K562 (cell line): ENCODE data around the gene CCDC167. TPM values are rescaled to one million over a fixed set of nuclear protein-coding genes. Genes with fewer than 3 reads are reported as not detected.

Experiments
- ATAC-seq: fragments of 200-7000 bp; cut with Tn5 transposase; 3 replicates; pipeline ENCODE4 v1.9.1; 2020; ENCODE audit warnings: moderate library complexity
- BruUV-seq: library from RNA; stranded (reverse); fragments of 400-500 nt; replicated peaks from 2 replicates; lab custom pipeline; 2021; lab: Mats Ljungman, UMichigan
- CTCF ChIA-PET: fragments of 300-600 bp; formaldehyde crosslinking; extraction: SDS; loops from one replicate; lab custom pipeline; 2021; ENCODE audit warnings: low intra/inter-chr PET ratio; lab: Yijun Ruan, JAX
- POLR2A ChIA-PET: fragments of 300-600, 350-650 bp; sonication (Branson Sonifier 250); formaldehyde crosslinking; extraction: SDS; loops from one replicate; lab custom pipeline; 2021; ENCODE audit warnings: antibody characterized with exemption, inconsistent platforms; lab: Yijun Ruan, JAX
- DNase-seq, 4 experiments: peaks; one replicate each; pipeline versions ENCODE4 v3.0.0 to v3.0.0-alpha.2; 2011 to 2018; ENCODE audit warnings: low spot score in 3 of 4, mixed read lengths in 3 of 4; ENCODE audit errors: extremely low read depth in 1 of 4
- FAIRE-seq: peaks from 2 replicates; lab custom pipeline; 2011; peaks lifted over from hg19 to GRCh38; lab: Jason Lieb, UNC
- H2AFZ ChIP-seq: 2 replicates; pipeline ENCODE4 v1.6.0; 2011; ENCODE audit warnings: low read depth, low read length, control low read depth, inconsistent platforms
- H3K27ac ChIP-seq: fragments of 200-600 bp; 3 replicates; pipeline ENCODE4 v1.8.0; 2011; ENCODE audit warnings: low read depth, mild to moderate bottlenecking, control low read depth, inconsistent platforms, low read length, moderate library complexity, mixed read lengths; ENCODE audit errors: extremely low read depth
- H3K27me3 ChIP-seq, 2 experiments: fragments of 300-600 bp in 1 of 2; 2 replicates in 1 of 2; 3 replicates in 1 of 2; pipeline versions ENCODE4 v1.6.0 to v1.8.0; 2011; ENCODE audit warnings: inconsistent platforms in 2 of 2, low read length in 2 of 2, mild to moderate bottlenecking in 1 of 2, mixed read lengths in 1 of 2, moderate library complexity in 1 of 2; ENCODE audit not compliant: control insufficient read depth in 2 of 2, insufficient read depth in 2 of 2
- H3K36me3 ChIP-seq: fragments of 300-600 bp; 3 replicates; pipeline ENCODE4 v1.8.0; 2011; ENCODE audit warnings: mild to moderate bottlenecking, low read length, inconsistent platforms; ENCODE audit not compliant: control insufficient read depth, insufficient read depth
- H3K4me1 ChIP-seq, 2 experiments: fragments of 200-600 bp in 1 of 2; replicated peaks in 1 of 2; 2 replicates in 1 of 2; 3 replicates in 1 of 2; pipeline versions ENCODE4 v1.5.1 to v1.8.0; 2011; ENCODE audit warnings: inconsistent platforms in 2 of 2, low read length in 2 of 2, mild to moderate bottlenecking in 1 of 2, mixed read lengths in 1 of 2, moderate library complexity in 1 of 2; ENCODE audit not compliant: control insufficient read depth in 2 of 2, insufficient read depth in 2 of 2
- H3K4me2 ChIP-seq: 2 replicates; pipeline ENCODE4 v1.6.1; 2011; ENCODE audit warnings: low read length, control low read depth, inconsistent platforms, mixed read lengths; ENCODE audit not compliant: insufficient read depth
- H3K4me3 ChIP-seq: fragments of 200-600 bp; sonication (generic), shearing (Covaris generic); 2 replicates; pipeline ENCODE4 v1.5.1; 2016; ENCODE audit warnings: control low read depth, inconsistent platforms
- H3K79me2 ChIP-seq: fragments of 200-600 bp; 3 replicates; pipeline ENCODE4 v1.8.0; 2011; ENCODE audit warnings: low read length, inconsistent platforms; ENCODE audit not compliant: control insufficient read depth, insufficient read depth
- H3K9ac ChIP-seq, 2 experiments: 2 replicates each; pipeline versions ENCODE4 v1.6.0 to v1.6.1; 2011; ENCODE audit warnings: low read depth in 2 of 2, low read length in 2 of 2, control low read depth in 1 of 2, inconsistent platforms in 1 of 2, mild to moderate bottlenecking in 1 of 2, mixed read lengths in 1 of 2; ENCODE audit not compliant: insufficient read depth in 1 of 2
- H3K9me1 ChIP-seq: one replicate; pipeline ENCODE4 v1.6.0; 2011; ENCODE audit warnings: inconsistent platforms, mild to moderate bottlenecking, low read length, moderate library complexity; ENCODE audit not compliant: control insufficient read depth, insufficient read depth
- H3K9me3 ChIP-seq: replicated peaks from 2 replicates; pipeline ENCODE4 v1.5.1; 2011; ENCODE audit warnings: low read depth, low read length, inconsistent platforms; ENCODE audit not compliant: control insufficient read depth, insufficient read depth
- H4K20me1 ChIP-seq: replicated peaks from 2 replicates; pipeline ENCODE4 v1.6.1; 2011; ENCODE audit warnings: low read length, inconsistent platforms, mixed read lengths; ENCODE audit not compliant: control insufficient read depth, insufficient read depth
- CHD1 ChIP-seq: fragments of 200-600 bp; sonication (generic); IDR thresholded peaks from one replicate; pipeline ENCODE4 v1.6.1; 2012; ENCODE audit warnings: mild to moderate bottlenecking, moderate library complexity, low read length, inconsistent platforms
- SMARCB1 ChIP-seq: IDR thresholded peaks from 2 replicates; pipeline ENCODE4 v1.6.1; 2011; ENCODE audit warnings: improper control_type of control experiment, low read depth; ENCODE audit not compliant: insufficient read length
- SPI1 ChIP-seq: IDR thresholded peaks from 2 replicates; pipeline ENCODE4 v1.6.1; 2011; ENCODE audit warnings: low read depth, low read length, control low read depth, borderline replicate concordance
- WGBS: fragments of 100-300 bp; shearing (Covaris generic); methylation state at CpG from one replicate; pipeline ENCODE4 v1.1.6; 2016; ENCODE audit warnings: low coverage, mixed read lengths; ENCODE audit not compliant: insufficient coverage; ENCODE audit errors: missing lambda C conversion rate; 5-methylcytosine and 5-hydroxymethylcytosine counted together
- in situ Hi-C: fragments of 300-500 bp; cut with MboI; formaldehyde crosslinking; loops from 4 replicates; pipeline ENCODE4 v1.15.0; 2018; ENCODE audit warnings: inconsistent platforms, mixed read lengths
- intact Hi-C: fragments of 100-400 bp; cut with micrococcal nuclease; formaldehyde crosslinking; loops from 2 replicates; pipeline ENCODE4 v1.14.2; 2022
- polyA plus RNA-seq, 8 experiments: library from polyadenylated mRNA; depleted of rRNA in 4 of 8; stranded (reverse) in 5 of 8; unstranded in 3 of 8; fragments of >200 nt; fragmentation: Nextera tagmentation in 2 of 8; fragmentation: Illumina TruSeq in 1 of 8; extraction: Ambion mirVana in 2 of 8; extraction: Trizol in 1 of 8; gene quantifications; 2 replicates each; pipeline versions ENCODE4 v1.2.1 to v1.2.3, GENCODE V29; 2011 to 2014; ENCODE audit warnings: inconsistent platforms in 1 of 8, missing spikeins in 1 of 8
- total RNA-seq, 7 experiments: library from RNA; depleted of rRNA in 6 of 7; stranded (reverse); fragments of >200 nt in 6 of 7; fragmentation: Illumina TruSeq in 2 of 7; extraction: Trizol in 2 of 7; gene quantifications; 2 replicates each; pipeline versions ENCODE4 v1.2.1 to v1.2.3, GENCODE V29; 2011 to 2021; ENCODE audit warnings: low replicate concordance in 1 of 7
- TF ChIP-seq, protein P1 (sequence below): fragments of 250-450 bp; sonication (Bioruptor Pico); IDR thresholded peaks from 2 replicates; pipeline ENCODE4 v1.5.0; 2021; ENCODE audit warnings: mild to moderate bottlenecking, borderline replicate concordance
- TF ChIP-seq, protein P2 (sequence below): sonication (generic); formaldehyde crosslinking; IDR thresholded peaks from 2 replicates; pipeline ENCODE4 v1.8.1; 2023; ENCODE audit warnings: mild to moderate bottlenecking, missing genetic modification reagents

CCDC167 gene
- total and polyA plus RNA-seq, 9 of the 15 experiments (the other 6 are each of a cell fraction or from before 2014, with no cell fraction given) = 26.0 to 114 (median 45.2) TPM

DNA sequence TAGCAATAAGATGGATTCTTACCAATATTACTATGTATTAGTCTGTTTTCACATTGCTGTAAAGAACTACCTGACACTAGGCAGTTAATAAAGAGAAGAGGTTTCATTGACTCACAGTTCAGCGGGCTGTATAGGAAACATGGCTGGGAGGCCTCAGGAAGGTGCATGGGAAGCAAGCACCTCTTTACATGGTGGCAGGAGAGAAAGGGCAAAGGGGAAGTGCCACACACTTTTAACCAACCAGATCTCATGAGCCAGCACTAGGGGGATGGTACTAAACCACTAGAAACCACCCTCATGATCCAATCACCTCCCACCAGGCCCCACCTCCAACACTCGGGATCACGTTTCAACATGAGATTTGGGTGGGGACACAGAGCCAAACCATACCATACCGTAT, 40.7 kb upstream of the CCDC167 start:
- 3% methylated on average over 4 of the region's 4 CpGs for WGBS
- ATAC-seq = no peak
- H3K79me2 ChIP-seq = no peaks in the 10 kb centered on the region
- no peak overlapping the region for H3K9ac ChIP-seq
- H3K9me3 ChIP-seq = no peaks in the 10 kb centered on the region
- no peak overlapping the region for H2AFZ ChIP-seq
- DNase-seq = no peak
- H3K36me3 ChIP-seq = no peaks in the 10 kb centered on the region
- peaks cover 49 to 85% of the 10 kb centered on the region in 2 experiments for H3K27me3 ChIP-seq
- peaks cover 11% of the 10 kb centered on the region; the same call in 1 of the 2 replicates for H4K20me1 ChIP-seq
- in situ Hi-C loops (no loop called here), intact Hi-C loops (no loop called here)
- ChIA-PET POLR2A (no interaction called here), CTCF (no interaction called here)
- H3K27ac ChIP-seq = no peak overlapping the region
- FAIRE-seq = no peak
- H3K9me1 ChIP-seq = no peaks in the 10 kb centered on the region
- H3K4me1 ChIP-seq = peaks cover 2 to 17% of the 10 kb centered on the region in 2 experiments; a peak in 3 of 5 replicates
- BruUV-seq = no TSS peak
- H3K4me3 ChIP-seq = no peak overlapping the region
- H3K4me2 ChIP-seq = no peak overlapping the region
- TF ChIP-seq, protein P1, sequence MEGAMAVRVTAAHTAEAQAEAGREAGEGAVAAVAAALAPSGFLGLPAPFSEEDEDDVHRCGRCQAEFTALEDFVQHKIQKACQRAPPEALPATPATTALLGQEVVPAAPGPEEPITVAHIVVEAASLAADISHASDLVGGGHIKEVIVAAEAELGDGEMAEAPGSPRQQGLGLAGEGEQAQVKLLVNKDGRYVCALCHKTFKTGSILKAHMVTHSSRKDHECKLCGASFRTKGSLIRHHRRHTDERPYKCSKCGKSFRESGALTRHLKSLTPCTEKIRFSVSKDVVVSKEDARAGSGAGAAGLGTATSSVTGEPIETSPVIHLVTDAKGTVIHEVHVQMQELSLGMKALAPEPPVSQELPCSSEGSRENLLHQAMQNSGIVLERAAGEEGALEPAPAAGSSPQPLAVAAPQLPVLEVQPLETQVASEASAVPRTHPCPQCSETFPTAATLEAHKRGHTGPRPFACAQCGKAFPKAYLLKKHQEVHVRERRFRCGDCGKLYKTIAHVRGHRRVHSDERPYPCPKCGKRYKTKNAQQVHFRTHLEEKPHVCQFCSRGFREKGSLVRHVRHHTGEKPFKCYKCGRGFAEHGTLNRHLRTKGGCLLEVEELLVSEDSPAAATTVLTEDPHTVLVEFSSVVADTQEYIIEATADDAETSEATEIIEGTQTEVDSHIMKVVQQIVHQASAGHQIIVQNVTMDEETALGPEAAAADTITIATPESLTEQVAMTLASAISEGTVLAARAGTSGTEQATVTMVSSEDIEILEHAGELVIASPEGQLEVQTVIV = no peak
- TF ChIP-seq, protein P2, sequence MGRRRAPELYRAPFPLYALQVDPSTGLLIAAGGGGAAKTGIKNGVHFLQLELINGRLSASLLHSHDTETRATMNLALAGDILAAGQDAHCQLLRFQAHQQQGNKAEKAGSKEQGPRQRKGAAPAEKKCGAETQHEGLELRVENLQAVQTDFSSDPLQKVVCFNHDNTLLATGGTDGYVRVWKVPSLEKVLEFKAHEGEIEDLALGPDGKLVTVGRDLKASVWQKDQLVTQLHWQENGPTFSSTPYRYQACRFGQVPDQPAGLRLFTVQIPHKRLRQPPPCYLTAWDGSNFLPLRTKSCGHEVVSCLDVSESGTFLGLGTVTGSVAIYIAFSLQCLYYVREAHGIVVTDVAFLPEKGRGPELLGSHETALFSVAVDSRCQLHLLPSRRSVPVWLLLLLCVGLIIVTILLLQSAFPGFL (CRISPR knock-in tag) = no peak
- TF ChIP-seq SMARCB1 (no peak), SPI1 (peak; percentile 66), CHD1 (no peak)
